Memory B cell (primary cell): ENCODE data around the gene NSUN2.

Experiments
- ATAC-seq: fragments of 150-1000 bp; cut with Tn5 transposase; 2 replicates; pipeline ENCODE4 v1.10.0; 2021; ENCODE audit warnings: low read depth, mild to moderate bottlenecking, moderate library complexity
- DNase-seq, 2 donors: peaks; one replicate each; pipeline ENCODE4 v3.0.0; 2022; ENCODE audit warnings: low spot score in 2 of 2
- H3K27ac Mint-ChIP-seq: one replicate; pipeline ENCODE4 v1.8.0; 2022; ENCODE audit warnings: mild to moderate bottlenecking, moderate library complexity, mixed read lengths
- H3K27me3 Mint-ChIP-seq: one replicate; pipeline ENCODE4 v1.8.0; 2022; ENCODE audit warnings: mixed read lengths
- H3K36me3 Mint-ChIP-seq: one replicate; pipeline ENCODE4 v1.8.0; 2022; ENCODE audit warnings: mild to moderate bottlenecking, mixed read lengths
- H3K4me1 Mint-ChIP-seq: one replicate; pipeline ENCODE4 v1.8.0; 2022; ENCODE audit warnings: mixed read lengths
- H3K4me3 Mint-ChIP-seq: one replicate; pipeline ENCODE4 v1.8.0; 2022; ENCODE audit warnings: mild to moderate bottlenecking, moderate library complexity, mixed read lengths
- H3K9me3 Mint-ChIP-seq: one replicate; pipeline ENCODE4 v1.8.0; 2022; ENCODE audit warnings: mixed read lengths

NSUN2 gene

DNA sequence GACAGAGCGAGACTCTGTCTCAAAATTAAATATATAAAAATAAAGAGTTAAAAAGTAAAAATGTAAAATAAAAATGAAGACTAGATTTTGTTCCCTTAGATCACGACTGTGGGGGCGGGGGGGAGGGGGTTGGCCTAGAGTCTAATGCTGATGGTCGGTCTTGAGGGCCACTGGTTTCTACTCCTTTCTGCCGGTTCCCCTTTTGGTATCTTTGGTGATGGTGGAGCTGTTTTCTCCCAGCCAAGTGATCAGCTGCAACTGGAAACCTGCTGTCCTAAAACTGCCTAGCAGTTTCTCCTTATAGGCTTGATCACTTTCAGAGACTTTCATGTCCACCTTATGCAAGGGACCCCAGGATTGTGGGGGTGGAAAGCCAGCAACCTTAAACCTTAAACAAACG lies 1.5 kb upstream of the NSUN2 start:
- Mint-ChIP-seq H3K27me3 (no peaks in the 10 kb centered on the region), H3K9me3 (no peaks in the 10 kb centered on the region), H3K27ac (peak overlapping the region; percentile 99), H3K4me1 (peaks cover 39% of the 10 kb centered on the region), H3K4me3 (peak overlapping the region; percentile 97), H3K36me3 (peaks cover 13% of the 10 kb centered on the region)
- DNase-seq (no peak), ATAC-seq (no peak)

GRCh38 chr5:6633469-6634245 lies 813 bp upstream of the NSUN2 start:
- H3K36me3 Mint-ChIP-seq, result peaks cover 14% of the 10 kb centered on the region
- no peak for DNase-seq

DNA sequence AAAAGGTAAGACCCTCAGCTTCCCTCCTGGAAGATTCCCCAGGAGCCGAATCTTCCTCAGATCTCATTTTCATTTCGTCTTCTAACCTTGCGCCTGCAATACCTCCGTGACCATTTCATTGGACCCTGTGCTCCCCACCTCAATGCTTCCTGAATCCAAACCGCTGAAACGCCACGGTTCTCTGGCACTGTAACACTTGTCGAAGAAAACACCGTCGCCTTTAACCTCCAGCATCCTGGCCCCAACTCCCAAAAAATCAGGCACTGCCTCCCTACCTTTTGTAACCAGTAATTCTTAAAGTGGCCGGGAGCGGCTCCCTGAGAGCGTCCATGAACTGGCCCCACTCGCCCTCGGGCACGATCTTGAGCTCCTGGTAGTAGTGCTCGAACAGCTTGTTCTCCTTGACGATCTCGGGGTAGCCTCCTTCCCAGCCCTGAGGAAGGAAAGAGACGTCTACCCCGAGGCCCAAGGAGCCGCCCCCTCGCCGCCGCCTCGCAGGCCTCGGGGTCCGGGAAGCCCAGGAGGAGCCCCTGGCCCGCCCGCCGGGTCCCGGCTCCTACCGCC lies 438 bp downstream of the NSUN2 start:
- peak overlapping the region; percentile 99 for H3K27ac Mint-ChIP-seq
- peaks cover 39% of the 10 kb centered on the region for H3K4me1 Mint-ChIP-seq
- ATAC-seq, result peak; percentile 18
- H3K36me3 Mint-ChIP-seq, result peaks cover 14% of the 10 kb centered on the region
- H3K9me3 Mint-ChIP-seq, result no peaks in the 10 kb centered on the region
- peak overlapping the region; percentile 97 for H3K4me3 Mint-ChIP-seq
- no peaks in the 10 kb centered on the region for H3K27me3 Mint-ChIP-seq
- no peak for DNase-seq

More at GRCh38 chr5:6633469-6634245, 813 bp upstream of the NSUN2 start:
- ATAC-seq, result peak; percentile 39
- Mint-ChIP-seq H3K27ac (peak overlapping the region; percentile 99), H3K4me1 (peaks cover 39% of the 10 kb centered on the region), H3K9me3 (no peaks in the 10 kb centered on the region), H3K4me3 (peak overlapping the region; percentile 97), H3K27me3 (no peaks in the 10 kb centered on the region)

DNA sequence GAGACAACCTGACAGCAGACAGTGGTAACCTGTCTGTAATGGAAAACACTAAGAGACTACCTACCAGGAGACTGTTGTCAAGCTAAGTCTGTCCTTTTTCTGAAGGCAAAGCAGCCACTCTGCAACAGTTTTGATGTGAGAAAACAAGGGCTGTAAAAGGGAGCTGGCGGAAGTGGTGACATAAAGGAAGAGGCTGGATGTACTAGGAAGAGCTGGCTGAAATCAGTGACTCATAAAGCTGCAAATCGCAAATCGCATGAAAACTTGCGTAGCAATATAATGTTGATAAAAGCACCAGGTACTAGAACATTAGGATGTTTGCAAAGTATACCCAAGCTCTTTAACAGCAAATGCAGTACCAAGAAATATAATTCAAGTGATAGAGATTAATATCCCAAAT lies 1.4 kb downstream of the NSUN2 start:
- ATAC-seq (no peak), DNase-seq (no peak)
- Mint-ChIP-seq H3K9me3 (no peaks in the 10 kb centered on the region), H3K4me3 (peak overlapping the region; percentile 65), H3K27ac (peak overlapping the region; percentile 78), H3K27me3 (no peaks in the 10 kb centered on the region), H3K4me1 (peaks cover 34% of the 10 kb centered on the region), H3K36me3 (peaks cover 13% of the 10 kb centered on the region)

GRCh38 chr5:6626508-6626907 lies 6.3 kb downstream of the NSUN2 start:
- H3K27me3 Mint-ChIP-seq, result no peaks in the 10 kb centered on the region
- peaks cover 7% of the 10 kb centered on the region for H3K9me3 Mint-ChIP-seq
- DNase-seq, result no peak
- peaks cover 25% of the 10 kb centered on the region for H3K4me1 Mint-ChIP-seq
- H3K4me3 Mint-ChIP-seq, result no peak overlapping the region
- no peak overlapping the region for H3K27ac Mint-ChIP-seq
- H3K36me3 Mint-ChIP-seq, result peaks cover 45% of the 10 kb centered on the region
- ATAC-seq, result no peak

- H3K27ac Mint-ChIP-seq, result no peak overlapping the region
Observed at GRCh38 chr5:6623941-6624340, 8.9 kb downstream of the NSUN2 start.

DNA sequence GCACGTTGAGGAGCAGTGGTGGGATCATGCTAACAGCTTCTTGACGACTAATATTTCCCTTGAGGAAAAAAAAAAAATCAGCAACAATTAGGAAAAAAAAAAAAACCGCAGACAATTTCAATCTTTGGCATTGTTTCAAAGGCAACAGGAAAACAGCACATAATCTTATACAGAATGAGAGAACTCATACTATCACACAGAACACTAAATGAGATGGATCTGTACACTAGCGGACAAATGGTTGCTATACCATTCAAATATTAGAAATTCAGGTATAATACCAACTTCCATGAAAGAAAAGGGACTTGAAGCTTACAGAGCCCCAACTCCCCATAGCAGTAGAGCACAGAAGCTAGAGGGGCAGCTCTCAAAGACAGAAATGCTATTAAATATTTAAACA lies 9.6 kb downstream of the NSUN2 start:
- Mint-ChIP-seq H3K36me3 (peaks cover 50% of the 10 kb centered on the region), H3K4me3 (no peak overlapping the region), H3K27me3 (no peaks in the 10 kb centered on the region), H3K27ac (no peak overlapping the region), H3K4me1 (peaks cover 8% of the 10 kb centered on the region), H3K9me3 (peaks cover 7% of the 10 kb centered on the region)
- no peak for DNase-seq
- ATAC-seq, result no peak

More at GRCh38 chr5:6623941-6624340, 8.9 kb downstream of the NSUN2 start:
- DNase-seq, result no peak
- no peaks in the 10 kb centered on the region for H3K27me3 Mint-ChIP-seq
- H3K36me3 Mint-ChIP-seq, result peaks cover 46% of the 10 kb centered on the region
- H3K9me3 Mint-ChIP-seq, result peaks cover 7% of the 10 kb centered on the region
- H3K4me1 Mint-ChIP-seq, result peaks cover 8% of the 10 kb centered on the region
- no peak for ATAC-seq
- no peak overlapping the region for H3K4me3 Mint-ChIP-seq

DNA sequence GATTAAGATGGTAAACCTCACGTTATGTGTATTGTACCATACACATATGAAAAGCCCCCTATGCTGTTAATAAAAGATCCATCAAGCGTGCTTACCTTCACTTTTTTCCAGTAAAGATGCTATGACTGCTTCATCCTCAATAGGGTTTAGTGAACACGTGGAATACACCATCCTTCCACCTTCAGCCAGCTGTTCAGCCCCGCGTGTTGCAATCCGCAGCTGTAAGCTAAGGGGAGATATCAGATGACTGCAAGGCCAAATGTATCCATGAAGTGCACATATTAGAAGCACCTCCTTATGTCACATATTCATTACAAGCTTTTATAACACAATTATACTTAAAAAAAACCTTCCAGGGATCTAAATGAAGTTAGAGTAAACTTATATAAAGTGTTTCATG lies 16.2 kb downstream of the NSUN2 start:
- ATAC-seq (no peak), DNase-seq (no peak)
- peaks cover 54% of the 10 kb centered on the region for H3K36me3 Mint-ChIP-seq
- H3K27ac Mint-ChIP-seq, result no peak overlapping the region
- H3K4me3 Mint-ChIP-seq, result no peak overlapping the region
- peaks cover 13% of the 10 kb centered on the region for H3K4me1 Mint-ChIP-seq
- no peaks in the 10 kb centered on the region for H3K27me3 Mint-ChIP-seq
- H3K9me3 Mint-ChIP-seq, result no peaks in the 10 kb centered on the region

GRCh38 chr5:6615034-6615815 lies 17.6 kb downstream of the NSUN2 start:
- Mint-ChIP-seq H3K9me3 (no peaks in the 10 kb centered on the region), H3K36me3 (peaks cover 54% of the 10 kb centered on the region), H3K27me3 (no peaks in the 10 kb centered on the region), H3K4me3 (no peak overlapping the region), H3K4me1 (peaks cover 13% of the 10 kb centered on the region), H3K27ac (no peak overlapping the region)
- ATAC-seq, result no peak
- DNase-seq, result no peak

- H3K36me3 Mint-ChIP-seq, result peaks cover 55% of the 10 kb centered on the region
- no peak for DNase-seq
- H3K27ac Mint-ChIP-seq, result no peak overlapping the region
- no peaks in the 10 kb centered on the region for H3K9me3 Mint-ChIP-seq
- no peaks in the 10 kb centered on the region for H3K27me3 Mint-ChIP-seq
- no peak overlapping the region for H3K4me3 Mint-ChIP-seq
- peaks cover 13% of the 10 kb centered on the region for H3K4me1 Mint-ChIP-seq
- no peak for ATAC-seq
Observed at GRCh38 chr5:6611334-6612256, 21.2 kb downstream of the NSUN2 start.

DNA sequence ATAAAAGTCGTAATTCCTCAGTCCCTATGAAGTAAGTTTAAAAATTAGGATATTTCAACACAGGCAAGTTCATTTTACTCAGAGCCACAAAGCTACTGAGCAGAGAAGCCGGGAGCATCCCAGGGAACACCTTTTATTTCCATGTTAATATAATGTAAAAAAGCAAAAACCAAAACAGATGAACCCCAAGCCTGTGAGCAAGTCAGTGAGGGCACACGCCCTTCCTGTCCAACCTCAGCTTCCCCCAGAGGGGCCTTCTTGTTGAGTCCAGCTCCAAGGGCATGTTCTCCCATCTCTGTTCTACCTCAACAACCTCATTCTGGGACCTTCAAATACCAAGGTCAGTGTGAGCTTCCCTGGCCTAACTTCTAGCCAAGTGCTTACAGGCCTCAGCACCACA lies 24.8 kb downstream of the NSUN2 start:
- no peak overlapping the region for H3K27ac Mint-ChIP-seq
- H3K4me3 Mint-ChIP-seq, result no peak overlapping the region
- H3K9me3 Mint-ChIP-seq, result no peaks in the 10 kb centered on the region
- no peaks in the 10 kb centered on the region for H3K27me3 Mint-ChIP-seq
- peaks cover 3% of the 10 kb centered on the region for H3K4me1 Mint-ChIP-seq
- ATAC-seq, result no peak
- DNase-seq, result no peak
- peaks cover 44% of the 10 kb centered on the region for H3K36me3 Mint-ChIP-seq

- H3K4me1 Mint-ChIP-seq, result no peaks in the 10 kb centered on the region
- ATAC-seq, result no peak
- no peaks in the 10 kb centered on the region for H3K27me3 Mint-ChIP-seq
- no peak for DNase-seq
- peaks cover 41% of the 10 kb centered on the region for H3K36me3 Mint-ChIP-seq
- H3K27ac Mint-ChIP-seq, result no peak overlapping the region
- H3K9me3 Mint-ChIP-seq, result no peaks in the 10 kb centered on the region
- H3K4me3 Mint-ChIP-seq, result no peak overlapping the region
Observed at GRCh38 chr5:6607559-6607936, 25.3 kb downstream of the NSUN2 start.

DNA sequence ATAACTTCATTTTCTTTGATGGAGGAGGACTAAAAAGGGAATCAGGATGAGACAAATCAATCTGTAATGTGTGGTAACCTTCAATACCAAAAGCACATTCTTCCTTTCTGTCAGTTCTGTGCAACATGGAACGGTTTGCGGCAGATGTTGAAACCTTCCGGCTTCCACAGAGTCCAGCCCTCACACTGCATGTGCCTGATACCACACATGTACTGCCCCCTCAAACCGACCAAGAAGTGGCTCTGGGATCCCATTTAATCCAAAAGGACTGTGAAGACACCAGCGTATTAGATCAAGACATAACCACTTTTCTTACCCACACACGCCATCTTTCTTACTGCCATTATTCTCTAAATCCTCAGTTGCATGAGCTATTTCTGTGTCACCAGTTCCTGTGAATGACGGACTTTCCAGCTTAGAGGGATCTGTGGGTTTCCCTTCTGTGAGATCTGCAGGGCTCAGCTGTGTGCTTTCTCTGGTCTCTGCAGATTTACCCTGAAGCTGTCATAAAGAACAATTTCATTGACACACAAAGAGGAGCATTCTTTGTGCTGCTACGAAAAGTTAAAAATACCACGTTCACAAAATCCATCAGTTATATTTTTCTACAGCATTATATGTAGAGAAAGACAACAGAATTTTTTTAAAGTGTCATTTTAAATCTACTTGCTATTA lies 25.8 kb downstream of the NSUN2 start:
- H3K4me1 Mint-ChIP-seq, result no peaks in the 10 kb centered on the region
- no peak overlapping the region for H3K27ac Mint-ChIP-seq
- H3K27me3 Mint-ChIP-seq, result no peaks in the 10 kb centered on the region
- H3K9me3 Mint-ChIP-seq, result no peaks in the 10 kb centered on the region
- DNase-seq (no peak), ATAC-seq (no peak)
- no peak overlapping the region for H3K4me3 Mint-ChIP-seq
- peaks cover 42% of the 10 kb centered on the region for H3K36me3 Mint-ChIP-seq
